Fibroblast of lung (primary cell): ENCODE results near the gene TMEM132C.

Experiments used
- EZH2 ChIP-seq: IDR thresholded peaks from 2 replicates; pipeline ENCODE4 v1.5.1; 2012; ENCODE audit warnings: low read length, control low read depth, mild to moderate bottlenecking; ENCODE audit errors: missing control alignments
- TF ChIP-seq, protein P1 (sequence below), 2 donors: IDR thresholded peaks in 1 of 2; conservative IDR thresholded peaks in 1 of 2; 1 replicate in 1 of 2; 2 replicates in 1 of 2; pipeline ENCODE4 v1.5.1; 2011 to 2012; ENCODE audit warnings: low read length in 2 of 2, control low read depth in 1 of 2, inconsistent platforms in 1 of 2, low read depth in 1 of 2, mild to moderate bottlenecking in 1 of 2

DNA sequence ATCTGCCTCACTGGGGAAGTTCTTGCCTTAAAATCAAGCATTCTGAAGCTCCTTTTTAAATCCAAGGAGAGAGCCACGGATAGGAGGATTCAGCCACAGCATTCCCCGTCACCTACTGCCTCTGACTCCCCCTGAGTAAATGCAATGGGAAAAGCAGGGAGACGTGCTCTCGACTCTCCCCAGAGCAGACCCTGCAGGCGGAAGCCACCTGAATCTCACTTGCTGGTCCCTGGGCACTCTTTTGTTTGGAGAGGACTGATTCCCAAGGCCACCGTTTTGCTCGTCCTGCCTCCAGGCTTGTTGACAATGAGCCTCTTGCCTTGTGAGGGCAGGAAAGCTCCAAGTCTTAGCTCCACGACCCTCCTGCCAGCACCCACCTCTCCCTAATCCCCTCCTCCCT, 352.3 kb downstream of the TMEM132C start:
- TF ChIP-seq, protein P1, sequence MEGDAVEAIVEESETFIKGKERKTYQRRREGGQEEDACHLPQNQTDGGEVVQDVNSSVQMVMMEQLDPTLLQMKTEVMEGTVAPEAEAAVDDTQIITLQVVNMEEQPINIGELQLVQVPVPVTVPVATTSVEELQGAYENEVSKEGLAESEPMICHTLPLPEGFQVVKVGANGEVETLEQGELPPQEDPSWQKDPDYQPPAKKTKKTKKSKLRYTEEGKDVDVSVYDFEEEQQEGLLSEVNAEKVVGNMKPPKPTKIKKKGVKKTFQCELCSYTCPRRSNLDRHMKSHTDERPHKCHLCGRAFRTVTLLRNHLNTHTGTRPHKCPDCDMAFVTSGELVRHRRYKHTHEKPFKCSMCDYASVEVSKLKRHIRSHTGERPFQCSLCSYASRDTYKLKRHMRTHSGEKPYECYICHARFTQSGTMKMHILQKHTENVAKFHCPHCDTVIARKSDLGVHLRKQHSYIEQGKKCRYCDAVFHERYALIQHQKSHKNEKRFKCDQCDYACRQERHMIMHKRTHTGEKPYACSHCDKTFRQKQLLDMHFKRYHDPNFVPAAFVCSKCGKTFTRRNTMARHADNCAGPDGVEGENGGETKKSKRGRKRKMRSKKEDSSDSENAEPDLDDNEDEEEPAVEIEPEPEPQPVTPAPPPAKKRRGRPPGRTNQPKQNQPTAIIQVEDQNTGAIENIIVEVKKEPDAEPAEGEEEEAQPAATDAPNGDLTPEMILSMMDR (conservative IDR thresholded peaks at IDR 0.05 in 1 of 2, IDR thresholded peaks at IDR 0.05 in 1 of 2; ENCODE audit: low read depth in 1 of 2, low read length in 2 of 2): no peak
- no peak for TF ChIP-seq EZH2
